IMR-90 (cell line): ENCODE data around the gene TNIP1. TPM values are rescaled to one million over a fixed set of nuclear protein-coding genes. Genes with fewer than 3 reads are reported as not detected.

Experiments used
- ATAC-seq: fragments of 200-7000 bp; cut with Tn5 transposase; 2 replicates; pipeline ENCODE4 v1.9.1; 2020; ENCODE audit warnings: low read depth, mild to moderate bottlenecking, moderate library complexity
- BruUV-seq: library from RNA; stranded (reverse); fragments of 400-500 nt; replicated peaks from 2 replicates; lab custom pipeline; 2021; lab: Mats Ljungman, UMichigan
- CTCF ChIA-PET: fragments of 300-600 bp; formaldehyde crosslinking; extraction: SDS; loops from one replicate; lab custom pipeline; 2021; ENCODE audit warnings: antibody characterized with exemption; lab: Yijun Ruan, JAX
- POLR2A ChIA-PET: fragments of 300-600 bp; sonication (Branson Sonifier 250); formaldehyde crosslinking; loops from one replicate; lab custom pipeline; 2022; ENCODE audit warnings: antibody characterized with exemption; ENCODE audit not compliant: unreplicated experiment; lab: Charles Lee
- DNase-seq: peaks from one replicate; pipeline ENCODE4 v3.0.0; 2013
- H2AFZ ChIP-seq: replicated peaks from 2 replicates; pipeline ENCODE3; 2013; ENCODE audit warnings: low read length, mild to moderate bottlenecking; ENCODE audit not compliant: poor library complexity
- H2AK5ac ChIP-seq: 2 replicates; pipeline ENCODE4 v1.6.1; 2013; ENCODE audit warnings: low read depth, low read length, inconsistent platforms
- H2AK9ac ChIP-seq: replicated peaks from 2 replicates; pipeline ENCODE3; 2013; ENCODE audit warnings: mild to moderate bottlenecking, low read depth, low read length, moderate library complexity; ENCODE audit not compliant: poor library complexity
- H2BK120ac ChIP-seq: 2 replicates; pipeline ENCODE4 v1.6.1; 2013; ENCODE audit warnings: low read depth, low read length, inconsistent platforms
- H2BK15ac ChIP-seq: 3 replicates; pipeline ENCODE4 v1.6.1; 2013; ENCODE audit warnings: low read depth, low read length, inconsistent platforms
- H2BK20ac ChIP-seq: 2 replicates; pipeline ENCODE4 v1.6.1; 2013; ENCODE audit warnings: low read depth, mild to moderate bottlenecking, inconsistent platforms, low read length, moderate library complexity
- H2BK5ac ChIP-seq: 2 replicates; pipeline ENCODE4 v1.6.1; 2013; ENCODE audit warnings: mild to moderate bottlenecking, low read depth, low read length, inconsistent platforms; ENCODE audit not compliant: poor library complexity, severe bottlenecking
- H3K14ac ChIP-seq: replicated peaks from 2 replicates; pipeline ENCODE4 v1.6.1; 2013; ENCODE audit warnings: low read depth, low read length, inconsistent platforms
- H3K18ac ChIP-seq: 2 replicates; pipeline ENCODE4 v1.6.1; 2013; ENCODE audit warnings: low read depth, low read length, control low read depth
- H3K23ac ChIP-seq: 2 replicates; pipeline ENCODE4 v1.6.1; 2013; ENCODE audit warnings: low read depth, low read length, inconsistent platforms
- H3K27ac ChIP-seq: 2 replicates; pipeline ENCODE4 v1.5.1; 2013; ENCODE audit warnings: mild to moderate bottlenecking, control low read depth, low read length; ENCODE audit not compliant: insufficient read depth
- H3K27me3 ChIP-seq: 2 replicates; pipeline ENCODE4 v1.6.1; 2013; ENCODE audit warnings: low read length; ENCODE audit not compliant: control insufficient read depth, insufficient read depth
- H3K36me3 ChIP-seq: 2 replicates; pipeline ENCODE4 v1.6.1; 2013; ENCODE audit warnings: low read length, mixed read lengths; ENCODE audit not compliant: control insufficient read depth, insufficient read depth
- H3K4ac ChIP-seq: 2 replicates; pipeline ENCODE4 v1.6.1; 2013; ENCODE audit warnings: low read depth, low read length, inconsistent platforms
- H3K4me1 ChIP-seq: 2 replicates; pipeline ENCODE4 v1.6.1; 2013; ENCODE audit warnings: low read length, mixed read lengths; ENCODE audit not compliant: control insufficient read depth, insufficient read depth
- H3K4me2 ChIP-seq: 2 replicates; pipeline ENCODE4 v1.6.1; 2013; ENCODE audit warnings: low read depth, mild to moderate bottlenecking, control low read depth, low read length, moderate library complexity
- H3K4me3 ChIP-seq: 2 replicates; pipeline ENCODE4 v1.5.1; 2013; ENCODE audit warnings: low read depth, mild to moderate bottlenecking, control low read depth, low read length, moderate library complexity; ENCODE audit not compliant: insufficient read depth
- H3K56ac ChIP-seq: 2 replicates; pipeline ENCODE4 v1.6.1; 2013; ENCODE audit warnings: low read length, inconsistent platforms; ENCODE audit not compliant: insufficient read depth; ENCODE audit errors: extremely low read depth
- H3K79me1 ChIP-seq, 2 experiments: 2 replicates each; pipeline ENCODE4 v1.6.1; 2013; ENCODE audit warnings: low read length in 2 of 2, inconsistent platforms in 1 of 2, low read depth in 1 of 2
- H3K9ac ChIP-seq: 2 replicates; pipeline ENCODE4 v1.6.1; 2013; ENCODE audit warnings: low read depth, low read length, control low read depth
- H3K9me1 ChIP-seq: 2 replicates; pipeline ENCODE4 v1.6.1; 2013; ENCODE audit warnings: low read length, inconsistent platforms; ENCODE audit not compliant: insufficient read depth
- H3K9me3 ChIP-seq: 2 replicates; pipeline ENCODE4 v1.6.1; 2013; ENCODE audit warnings: low read length; ENCODE audit not compliant: control insufficient read depth, insufficient read depth
- H4K20me1 ChIP-seq: 2 replicates; pipeline ENCODE4 v1.6.1; 2013; ENCODE audit warnings: low read length, inconsistent platforms; ENCODE audit not compliant: insufficient read depth
- H4K5ac ChIP-seq: 2 replicates; pipeline ENCODE4 v1.6.1; 2013; ENCODE audit warnings: mild to moderate bottlenecking, low read depth, low read length, control low read depth
- H4K8ac ChIP-seq, 2 experiments: 2 replicates each; pipeline ENCODE4 v1.6.1; 2013; ENCODE audit warnings: low read depth in 2 of 2, low read length in 2 of 2, control low read depth in 1 of 2, inconsistent platforms in 1 of 2
- H4K91ac ChIP-seq: 2 replicates; pipeline ENCODE4 v1.6.1; 2013; ENCODE audit warnings: low read depth, low read length, inconsistent platforms; ENCODE audit not compliant: insufficient read depth
- BHLHE40 ChIP-seq: fragments of 150-350 bp; IDR thresholded peaks from 2 replicates; pipeline ENCODE4 v1.6.1; 2016; ENCODE audit warnings: mild to moderate bottlenecking, low read depth, low read length
- CEBPB ChIP-seq: IDR thresholded peaks from 2 replicates; pipeline ENCODE4 v1.6.1; 2012; ENCODE audit warnings: low read depth, low read length, improper control_type of control experiment
- CHD1 ChIP-seq: IDR thresholded peaks from 2 replicates; pipeline ENCODE4 v1.6.1; 2012; ENCODE audit warnings: low read depth, low read length, improper control_type of control experiment
- FOS ChIP-seq: fragments of 150-350 bp; IDR thresholded peaks from 2 replicates; pipeline ENCODE4 v1.6.1; 2016; ENCODE audit warnings: low read depth, low read length
- MAFK ChIP-seq: IDR thresholded peaks from 2 replicates; pipeline ENCODE4 v1.6.1; 2012; ENCODE audit warnings: low read depth, low read length, improper control_type of control experiment
- MAZ ChIP-seq: IDR thresholded peaks from 2 replicates; pipeline ENCODE4 v1.6.1; 2012; ENCODE audit warnings: low read depth, mild to moderate bottlenecking, low read length, improper control_type of control experiment, moderate library complexity, borderline replicate concordance
- MXI1 ChIP-seq: IDR thresholded peaks from 2 replicates; pipeline ENCODE4 v1.6.1; 2012; ENCODE audit warnings: low read depth, mild to moderate bottlenecking, low read length, moderate library complexity, borderline replicate concordance
- NFE2L2 ChIP-seq: fragments of 150-350 bp; IDR thresholded peaks from 2 replicates; pipeline ENCODE4 v1.6.1; 2016; ENCODE audit warnings: low read depth, mild to moderate bottlenecking, low read length
- POLR2A ChIP-seq: IDR thresholded peaks from 2 replicates; pipeline ENCODE4 v1.6.1; 2012; ENCODE audit warnings: mild to moderate bottlenecking, low read depth, low read length
- RAD21 ChIP-seq: IDR thresholded peaks from 2 replicates; pipeline ENCODE4 v1.6.1; 2012; ENCODE audit warnings: low read length, improper control_type of control experiment
- RFX5 ChIP-seq: IDR thresholded peaks from 2 replicates; pipeline ENCODE4 v1.8.0; 2012; ENCODE audit warnings: low read depth, mild to moderate bottlenecking, low read length, moderate library complexity
- SMC3 ChIP-seq: fragments of 150-350 bp; IDR thresholded peaks from 2 replicates; pipeline ENCODE4 v1.6.1; 2016; ENCODE audit warnings: low read depth, mild to moderate bottlenecking, antibody characterized with exemption, low read length, moderate library complexity
- WGBS, 2 experiments: methylation state at CpG; one replicate each; pipeline versions ENCODE4 v1.1.5 to v1.1.7; 2013; ENCODE audit warnings: missing lambda C conversion rate in 2 of 2; ENCODE audit not compliant: insufficient read length in 1 of 2; ENCODE audit errors: extremely low coverage in 2 of 2; 5-methylcytosine and 5-hydroxymethylcytosine counted together
- dilution Hi-C: fragments of 300-500 bp; cut with HindIII; formaldehyde crosslinking; loops from one replicate; pipeline ENCODE4 v1.14.3; 2018; ENCODE audit warnings: low sequenced_read_pairs; ENCODE audit not compliant: unreplicated experiment
- in situ Hi-C: fragments of 300-500 bp; cut with MboI; formaldehyde crosslinking; loops from 3 replicates; pipeline ENCODE4 v1.14.3; 2019; ENCODE audit warnings: low sequenced_read_pairs, inconsistent platforms, mixed read lengths
- intact Hi-C: fragments of 100-400 bp; cut with micrococcal nuclease; formaldehyde crosslinking; loops from 2 replicates; pipeline ENCODE4 v1.10.0; 2022
- polyA plus RNA-seq, 3 experiments: library from polyadenylated mRNA; depleted of rRNA; stranded (reverse); fragments of >200 nt; gene quantifications; 2 replicates each; pipeline ENCODE4 v1.2.3, GENCODE V29; 2012; ENCODE audit warnings: low replicate concordance in 1 of 3
- total RNA-seq: library from RNA; depleted of rRNA; stranded (reverse); fragments of >200 nt; gene quantifications from 2 replicates; pipeline ENCODE4 v1.2.3, GENCODE V29; 2012
- TF ChIP-seq, protein P1 (sequence below): conservative IDR thresholded peaks from 2 replicates; pipeline ENCODE4 v1.5.1; 2012; ENCODE audit warnings: mild to moderate bottlenecking, low read depth, low read length, improper control_type of control experiment
- TF ChIP-seq, protein P2 (sequence below): fragments of 150-350 bp; IDR thresholded peaks from 2 replicates; pipeline ENCODE4 v1.6.1; 2017; ENCODE audit warnings: mild to moderate bottlenecking, antibody characterized with exemption, low read length, low read depth

Gene TNIP1
- total and polyA plus RNA-seq, 2 of the 4 experiments (the other 2 are of a cell fraction): 63.8 to 92.8 TPM

DNA sequence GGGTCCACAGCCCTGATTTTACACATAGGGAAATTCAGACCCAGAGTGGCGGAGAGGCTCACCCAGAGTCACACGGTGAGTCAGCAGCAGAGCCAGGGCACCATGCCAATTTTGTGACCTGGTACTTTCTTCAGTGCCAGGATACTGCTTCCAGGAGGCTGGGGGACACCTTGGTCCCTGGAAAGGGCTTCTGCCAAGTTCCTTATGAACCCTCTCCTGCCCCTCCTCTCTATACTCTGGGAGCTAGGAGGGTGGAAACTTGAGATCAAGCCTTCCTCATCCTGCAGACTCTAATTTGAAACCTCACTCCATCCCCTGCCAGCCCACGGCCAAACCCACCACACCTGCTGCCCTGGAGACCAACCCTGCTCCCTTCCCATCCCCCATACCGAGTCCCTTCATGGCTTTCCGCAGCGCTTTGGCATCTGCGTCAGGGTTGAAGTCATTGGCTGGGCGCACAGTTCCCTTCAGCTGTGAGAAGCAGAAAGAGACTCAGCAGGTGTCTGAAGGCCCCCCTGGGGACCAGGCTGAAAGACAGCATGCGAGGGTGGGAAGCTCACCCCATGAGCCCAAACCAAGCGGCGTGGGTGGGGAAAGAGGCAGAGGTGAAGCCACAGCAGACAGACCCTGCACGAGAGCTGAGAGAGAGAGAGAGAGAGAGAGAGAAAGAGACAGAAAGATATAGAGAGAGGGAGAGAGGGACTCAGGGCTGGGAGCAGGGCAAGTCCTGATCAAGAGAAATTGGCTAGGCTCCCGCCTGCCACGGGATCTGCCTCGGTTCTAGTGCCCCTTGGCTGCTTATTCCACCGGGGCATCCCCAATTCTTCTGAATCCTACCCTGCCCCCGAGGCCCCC is 43.3 kb upstream of the TNIP1 start:
- Histone ChIP-seq H3K36me3 (peaks cover 82% of the 10 kb centered on the region), H3K14ac (no peak overlapping the region), H3K56ac (no peak overlapping the region), H2BK120ac (no peak overlapping the region), H2BK20ac (no peak overlapping the region), H2AFZ (no peak overlapping the region), H3K23ac (no peak overlapping the region), H3K9me1 (no peaks in the 10 kb centered on the region; the same call in 1 of the 2 replicates), H3K27ac (no peak overlapping the region), H3K4ac (no peak overlapping the region), H3K27me3 (no peaks in the 10 kb centered on the region), H3K4me3 (no peak overlapping the region), H4K5ac (no peak overlapping the region), H2BK5ac (no peak overlapping the region), H3K9me3 (no peaks in the 10 kb centered on the region), H3K4me1 (peaks cover 2% of the 10 kb centered on the region; the same call in 1 of the 2 replicates), H3K18ac (no peak overlapping the region), H4K8ac (no peak overlapping the region), H2AK9ac (peak overlapping the region; percentile 21), H3K79me1 (peaks cover 9 to 72% of the 10 kb centered on the region in 2 experiments; a peak in 3 of 4 replicates), H2AK5ac (no peak overlapping the region), H3K4me2 (no peak overlapping the region), H4K20me1 (peaks cover 41% of the 10 kb centered on the region), H2BK15ac (no peak overlapping the region), H3K9ac (no peak overlapping the region), H4K91ac (no peak overlapping the region)
- dilution Hi-C loops: no loop called here
- ATAC-seq (no peak), DNase-seq (peak; percentile 39)
- POLR2A ChIA-PET: no interaction called here
- CTCF ChIA-PET: interaction anchor here (0.6 kb wide), 1 partner anchor 115 kb away, joined by 3 read pairs; no protein-coding TSS in a partner anchor
- in situ Hi-C loops: loop anchor here (5.0 kb wide), 1 partner anchor 113 kb away; no protein-coding TSS in a partner anchor
- intact Hi-C loops: no loop called here
- no TSS peak for BruUV-seq
- 52% methylated on average over 5 of the region's 17 CpGs; no CpG with 5 or more reads in 1 of the 2 experiments for WGBS, 2 experiments
- TF ChIP-seq CHD1 (no peak), POLR2A (no peak), MXI1 (no peak), SMC3 (no peak), FOS (no peak), RAD21 (no peak), MAFK (no peak), BHLHE40 (no peak), MAZ (no peak), RFX5 (no peak), CEBPB (no peak), NFE2L2 (no peak)
- TF ChIP-seq, protein P1, sequence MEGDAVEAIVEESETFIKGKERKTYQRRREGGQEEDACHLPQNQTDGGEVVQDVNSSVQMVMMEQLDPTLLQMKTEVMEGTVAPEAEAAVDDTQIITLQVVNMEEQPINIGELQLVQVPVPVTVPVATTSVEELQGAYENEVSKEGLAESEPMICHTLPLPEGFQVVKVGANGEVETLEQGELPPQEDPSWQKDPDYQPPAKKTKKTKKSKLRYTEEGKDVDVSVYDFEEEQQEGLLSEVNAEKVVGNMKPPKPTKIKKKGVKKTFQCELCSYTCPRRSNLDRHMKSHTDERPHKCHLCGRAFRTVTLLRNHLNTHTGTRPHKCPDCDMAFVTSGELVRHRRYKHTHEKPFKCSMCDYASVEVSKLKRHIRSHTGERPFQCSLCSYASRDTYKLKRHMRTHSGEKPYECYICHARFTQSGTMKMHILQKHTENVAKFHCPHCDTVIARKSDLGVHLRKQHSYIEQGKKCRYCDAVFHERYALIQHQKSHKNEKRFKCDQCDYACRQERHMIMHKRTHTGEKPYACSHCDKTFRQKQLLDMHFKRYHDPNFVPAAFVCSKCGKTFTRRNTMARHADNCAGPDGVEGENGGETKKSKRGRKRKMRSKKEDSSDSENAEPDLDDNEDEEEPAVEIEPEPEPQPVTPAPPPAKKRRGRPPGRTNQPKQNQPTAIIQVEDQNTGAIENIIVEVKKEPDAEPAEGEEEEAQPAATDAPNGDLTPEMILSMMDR: no peak
- TF ChIP-seq, protein P2, sequence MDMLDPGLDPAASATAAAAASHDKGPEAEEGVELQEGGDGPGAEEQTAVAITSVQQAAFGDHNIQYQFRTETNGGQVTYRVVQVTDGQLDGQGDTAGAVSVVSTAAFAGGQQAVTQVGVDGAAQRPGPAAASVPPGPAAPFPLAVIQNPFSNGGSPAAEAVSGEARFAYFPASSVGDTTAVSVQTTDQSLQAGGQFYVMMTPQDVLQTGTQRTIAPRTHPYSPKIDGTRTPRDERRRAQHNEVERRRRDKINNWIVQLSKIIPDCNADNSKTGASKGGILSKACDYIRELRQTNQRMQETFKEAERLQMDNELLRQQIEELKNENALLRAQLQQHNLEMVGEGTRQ: no peak
